Neural progenitor cell (in vitro differentiated cells): ENCODE data around the gene MGST3. TPM values are rescaled to one million over a fixed set of nuclear protein-coding genes. Genes with fewer than 3 reads are reported as not detected.

Experiments
- DNase-seq: peaks from one replicate; pipeline ENCODE4 v3.0.0-alpha.2; 2016; ENCODE audit warnings: low spot score
- H2AFZ ChIP-seq: fragments of 200-600 bp; sonication (generic); replicated peaks from 2 replicates; pipeline ENCODE4 v1.6.1; 2016; ENCODE audit warnings: antibody characterized with exemption
- H3F3A ChIP-seq: fragments of 200-600 bp; sonication (generic); 2 replicates; pipeline ENCODE4 v1.6.1; 2016; ENCODE audit warnings: antibody characterized with exemption, low read depth
- H3K27ac ChIP-seq: fragments of 200-600 bp; sonication (generic); 2 replicates; pipeline ENCODE4 v1.5.1; 2016; ENCODE audit warnings: mild to moderate bottlenecking
- H3K27me3 ChIP-seq: fragments of 200-600 bp; sonication (generic); 2 replicates; pipeline ENCODE4 v1.6.1; 2016; ENCODE audit warnings: mild to moderate bottlenecking, moderate library complexity
- H3K36me3 ChIP-seq: fragments of 200-600 bp; sonication (generic); 2 replicates; pipeline ENCODE4 v1.5.1; 2016
- H3K4me1 ChIP-seq: fragments of 200-600 bp; sonication (generic); 2 replicates; pipeline ENCODE4 v1.6.1; 2016; ENCODE audit warnings: mixed run types
- H3K4me2 ChIP-seq: fragments of 200-600 bp; sonication (generic); 2 replicates; pipeline ENCODE4 v1.6.1; 2016
- H3K4me3 ChIP-seq: fragments of 200-600 bp; sonication (generic); 2 replicates; pipeline ENCODE4 v1.5.1; 2016
- H3K79me2 ChIP-seq: fragments of 200-600 bp; sonication (generic); 2 replicates; pipeline ENCODE4 v1.6.1; 2016; ENCODE audit warnings: low read depth
- H3K9ac ChIP-seq: fragments of 200-600 bp; sonication (generic); 2 replicates; pipeline ENCODE4 v1.6.1; 2016
- H3K9me3 ChIP-seq: fragments of 200-600 bp; sonication (generic); 2 replicates; pipeline ENCODE4 v1.5.1; 2016; ENCODE audit warnings: low read depth
- H4K20me1 ChIP-seq: fragments of 200-600 bp; sonication (generic); 2 replicates; pipeline ENCODE4 v1.6.1; 2016; ENCODE audit warnings: low read depth
- H3K27ac Mint-ChIP-seq: 3 replicates; pipeline ENCODE4 v1.8.0; 2021; ENCODE audit warnings: mixed read lengths
- H3K27me3 Mint-ChIP-seq: 2 replicates; pipeline ENCODE4 v1.8.0; 2022; ENCODE audit warnings: low read depth, mild to moderate bottlenecking, inconsistent platforms, moderate library complexity, mixed read lengths; ENCODE audit not compliant: insufficient read depth
- H3K36me3 Mint-ChIP-seq: 3 replicates; pipeline ENCODE4 v1.8.0; 2021; ENCODE audit warnings: mixed read lengths
- H3K4me1 Mint-ChIP-seq: 3 replicates; pipeline ENCODE4 v1.8.0; 2021; ENCODE audit warnings: mixed read lengths
- H3K4me3 Mint-ChIP-seq: 3 replicates; pipeline ENCODE4 v1.8.0; 2021; ENCODE audit warnings: mild to moderate bottlenecking, moderate library complexity, mixed read lengths
- H3K9me3 Mint-ChIP-seq: 3 replicates; pipeline ENCODE4 v1.8.0; 2020; ENCODE audit warnings: mixed read lengths
- EZH2 ChIP-seq: fragments of 200-600 bp; sonication (generic); IDR thresholded peaks from 2 replicates; pipeline ENCODE4 v1.6.1; 2017; ENCODE audit warnings: antibody characterized with exemption, mild to moderate bottlenecking, moderate library complexity
- EZH2phosphoT487 ChIP-seq: fragments of 200-600 bp; sonication (generic); IDR thresholded peaks from 2 replicates; pipeline ENCODE4 v1.6.1; 2017; ENCODE audit warnings: antibody characterized with exemption
- total RNA-seq: library from RNA; depleted of rRNA; stranded (reverse); fragments of >200 nt; gene quantifications from 2 replicates; pipeline ENCODE4 v1.2.3, GENCODE V29; 2015; ENCODE audit warnings: low replicate concordance
- TF ChIP-seq, protein P1 (sequence below): fragments of 200-600 bp; sonication (generic); IDR thresholded peaks from 2 replicates; pipeline ENCODE4 v1.5.1; 2017; ENCODE audit warnings: antibody characterized with exemption, mild to moderate bottlenecking

MGST3 gene
- total RNA-seq, 1 donor from 2014 or later = 69.7 TPM

GRCh38 chr1:165634154-165634921 lies 3.3 kb downstream of the MGST3 start:
- no peaks in the 10 kb centered on the region for H3K9me3 ChIP-seq
- peaks cover 7% of the 10 kb centered on the region for H3K27me3 ChIP-seq
- H3K4me1 Mint-ChIP-seq = peaks cover 46% of the 10 kb centered on the region
- H4K20me1 ChIP-seq = peaks cover 8% of the 10 kb centered on the region
- H3F3A ChIP-seq = peaks cover 30% of the 10 kb centered on the region
- H3K27ac Mint-ChIP-seq = no peak overlapping the region
- H3K9ac ChIP-seq = no peak overlapping the region
- peaks cover 34% of the 10 kb centered on the region for H3K4me1 ChIP-seq
- H3K9me3 Mint-ChIP-seq = no peaks in the 10 kb centered on the region
- H3K36me3 ChIP-seq = no peaks in the 10 kb centered on the region
- H3K79me2 ChIP-seq = peaks cover 17% of the 10 kb centered on the region
- no peak overlapping the region for H3K4me3 Mint-ChIP-seq
- H2AFZ ChIP-seq = no peak overlapping the region
- H3K4me2 ChIP-seq = no peak overlapping the region
- no peak overlapping the region for H3K27ac ChIP-seq
- peaks cover 4% of the 10 kb centered on the region for H3K36me3 Mint-ChIP-seq
- H3K4me3 ChIP-seq = no peak overlapping the region
- DNase-seq = no peak
- H3K27me3 Mint-ChIP-seq = no peaks in the 10 kb centered on the region
- TF ChIP-seq, protein P1, sequence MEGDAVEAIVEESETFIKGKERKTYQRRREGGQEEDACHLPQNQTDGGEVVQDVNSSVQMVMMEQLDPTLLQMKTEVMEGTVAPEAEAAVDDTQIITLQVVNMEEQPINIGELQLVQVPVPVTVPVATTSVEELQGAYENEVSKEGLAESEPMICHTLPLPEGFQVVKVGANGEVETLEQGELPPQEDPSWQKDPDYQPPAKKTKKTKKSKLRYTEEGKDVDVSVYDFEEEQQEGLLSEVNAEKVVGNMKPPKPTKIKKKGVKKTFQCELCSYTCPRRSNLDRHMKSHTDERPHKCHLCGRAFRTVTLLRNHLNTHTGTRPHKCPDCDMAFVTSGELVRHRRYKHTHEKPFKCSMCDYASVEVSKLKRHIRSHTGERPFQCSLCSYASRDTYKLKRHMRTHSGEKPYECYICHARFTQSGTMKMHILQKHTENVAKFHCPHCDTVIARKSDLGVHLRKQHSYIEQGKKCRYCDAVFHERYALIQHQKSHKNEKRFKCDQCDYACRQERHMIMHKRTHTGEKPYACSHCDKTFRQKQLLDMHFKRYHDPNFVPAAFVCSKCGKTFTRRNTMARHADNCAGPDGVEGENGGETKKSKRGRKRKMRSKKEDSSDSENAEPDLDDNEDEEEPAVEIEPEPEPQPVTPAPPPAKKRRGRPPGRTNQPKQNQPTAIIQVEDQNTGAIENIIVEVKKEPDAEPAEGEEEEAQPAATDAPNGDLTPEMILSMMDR = no peak
- TF ChIP-seq EZH2 (no peak), EZH2phosphoT487 (no peak)

- Histone ChIP-seq H3K27me3 (no peaks in the 10 kb centered on the region), H3K4me1 (peaks cover 28% of the 10 kb centered on the region), H3K79me2 (peaks cover 17% of the 10 kb centered on the region), H3K4me2 (peak overlapping the region; percentile 57), H4K20me1 (peaks cover 8% of the 10 kb centered on the region), H3K9me3 (no peaks in the 10 kb centered on the region), H2AFZ (no peak overlapping the region), H3K27ac (no peak overlapping the region), H3K4me3 (peak overlapping the region; percentile 12), H3K36me3 (no peaks in the 10 kb centered on the region), H3K9ac (no peak overlapping the region), H3F3A (peaks cover 25% of the 10 kb centered on the region)
- H3K9me3 Mint-ChIP-seq = no peaks in the 10 kb centered on the region
- H3K4me3 Mint-ChIP-seq = no peak overlapping the region
- no peaks in the 10 kb centered on the region for H3K27me3 Mint-ChIP-seq
- DNase-seq = no peak
- no peak for TF ChIP-seq EZH2
- TF ChIP-seq, protein P1 = no peak
- no peak for TF ChIP-seq EZH2phosphoT487
- peaks cover 42% of the 10 kb centered on the region for H3K4me1 Mint-ChIP-seq
- no peak overlapping the region for H3K27ac Mint-ChIP-seq
- peaks cover 9% of the 10 kb centered on the region for H3K36me3 Mint-ChIP-seq
Measured at GRCh38 chr1:165635329-165635728, 4.3 kb downstream of the MGST3 start.

DNA sequence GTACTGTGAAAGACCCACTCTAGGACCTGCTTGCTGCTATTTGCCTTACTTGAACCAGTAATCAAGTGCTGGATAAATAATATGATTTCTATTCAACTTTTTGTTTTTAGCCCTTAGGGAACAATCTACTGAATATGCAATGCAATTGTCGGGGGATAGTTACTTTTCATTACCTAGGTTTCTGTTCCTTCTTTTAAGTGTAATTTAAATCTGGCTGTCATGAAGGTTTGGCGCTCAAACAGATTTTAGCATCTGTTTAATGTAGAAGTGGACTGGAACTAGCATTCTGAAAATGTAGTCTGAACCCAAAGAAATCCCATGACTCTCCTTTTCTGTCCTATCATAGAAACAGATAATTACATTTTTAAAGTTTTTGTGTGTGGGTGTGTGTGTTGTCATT lies 4.8 kb downstream of the MGST3 start:
- Mint-ChIP-seq H3K9me3 (no peaks in the 10 kb centered on the region), H3K4me1 (peaks cover 42% of the 10 kb centered on the region), H3K27me3 (no peaks in the 10 kb centered on the region), H3K4me3 (no peak overlapping the region), H3K36me3 (peaks cover 9% of the 10 kb centered on the region), H3K27ac (no peak overlapping the region)
- Histone ChIP-seq H2AFZ (no peak overlapping the region), H3K4me3 (no peak overlapping the region), H3K9ac (no peak overlapping the region), H3K79me2 (peaks cover 17% of the 10 kb centered on the region), H3K27ac (no peak overlapping the region), H3K9me3 (no peaks in the 10 kb centered on the region), H3K4me2 (no peak overlapping the region), H3F3A (peaks cover 20% of the 10 kb centered on the region), H4K20me1 (peaks cover 8% of the 10 kb centered on the region), H3K36me3 (no peaks in the 10 kb centered on the region), H3K4me1 (peaks cover 28% of the 10 kb centered on the region), H3K27me3 (no peaks in the 10 kb centered on the region)
- TF ChIP-seq EZH2phosphoT487 = no peak
- no peak for TF ChIP-seq EZH2
- TF ChIP-seq, protein P1 = no peak
- no peak for DNase-seq
